Amniotic stem cell (primary cell): ENCODE measurements around the gene GPLD1.

Experiments
- DNase-seq: peaks from one replicate; lab custom pipeline; 2025; lab: John Stamatoyannopoulos, UW

GPLD1 gene

GRCh38 chr6:24381476-24382219 lies 107.7 kb downstream of the GPLD1 start:
- DNase-seq = no peak

GRCh38 chr6:24378473-24379097 lies 110.8 kb downstream of the GPLD1 start:
- no peak for DNase-seq
